Mesenchymal stem cell (in vitro differentiated cells and primary cell): ENCODE results near the gene DLEU7.
A peak's percentile ranks its signal among the peaks of the same experiment; 100 is the strongest.

Experiments used
- DNase-seq: peaks from one replicate; pipeline ENCODE4 v3.0.0-alpha.2; 2013
- H2AFZ ChIP-seq: one replicate; pipeline ENCODE4 v1.6.1; 2013; ENCODE audit warnings: low read depth, mild to moderate bottlenecking, control low read depth, inconsistent platforms, low read length, moderate library complexity
- H2AK5ac ChIP-seq: 2 replicates; pipeline ENCODE4 v1.6.1; 2013; ENCODE audit warnings: low read length, moderate library complexity, mild to moderate bottlenecking, inconsistent platforms; ENCODE audit not compliant: severe bottlenecking
- H2BK120ac ChIP-seq: one replicate; pipeline ENCODE4 v1.6.1; 2013; ENCODE audit warnings: low read depth, mild to moderate bottlenecking, inconsistent platforms, low read length, moderate library complexity
- H2BK12ac ChIP-seq, 2 experiments: one replicate each; pipeline ENCODE4 v1.6.1; 2013; ENCODE audit warnings: inconsistent platforms in 2 of 2, low read length in 2 of 2, mild to moderate bottlenecking in 2 of 2, moderate library complexity in 2 of 2, control low read depth in 1 of 2
- H2BK15ac ChIP-seq: one replicate; pipeline ENCODE4 v1.6.1; 2013; ENCODE audit warnings: mild to moderate bottlenecking, low read depth, inconsistent platforms; ENCODE audit not compliant: poor library complexity, severe bottlenecking
- H2BK5ac ChIP-seq: 2 replicates; pipeline ENCODE4 v1.6.1; 2013; ENCODE audit warnings: low read depth, mild to moderate bottlenecking, low read length, control low read depth, inconsistent platforms; ENCODE audit not compliant: poor library complexity, severe bottlenecking
- H3K14ac ChIP-seq, 2 experiments: one replicate each; pipeline ENCODE4 v1.6.1; 2013; ENCODE audit warnings: inconsistent platforms in 2 of 2, low read length in 2 of 2, control low read depth in 1 of 2, mild to moderate bottlenecking in 1 of 2, moderate library complexity in 1 of 2
- H3K18ac ChIP-seq, 2 experiments: one replicate each; pipeline ENCODE4 v1.6.1; 2013; ENCODE audit warnings: inconsistent platforms in 2 of 2, low read length in 2 of 2, control low read depth in 1 of 2, low read depth in 1 of 2, mild to moderate bottlenecking in 1 of 2
- H3K23ac ChIP-seq, 2 experiments: one replicate each; pipeline ENCODE4 v1.6.1; 2013; ENCODE audit warnings: inconsistent platforms in 2 of 2, low read length in 2 of 2, mild to moderate bottlenecking in 2 of 2, moderate library complexity in 2 of 2, control low read depth in 1 of 2
- H3K27ac ChIP-seq: 2 replicates; pipeline ENCODE4 v1.5.1; 2013; ENCODE audit warnings: mild to moderate bottlenecking, moderate library complexity, low read length, control low read depth, inconsistent platforms; ENCODE audit not compliant: poor library complexity, severe bottlenecking
- H3K27me3 ChIP-seq, 2 experiments: 2 replicates each; pipeline versions ENCODE4 v1.6.1 to v1.7.0; 2013; ENCODE audit warnings: low read length in 2 of 2, mild to moderate bottlenecking in 2 of 2, moderate library complexity in 2 of 2, control low read depth in 1 of 2, inconsistent platforms in 1 of 2; ENCODE audit not compliant: control insufficient read depth in 1 of 2, insufficient read depth in 1 of 2
- H3K36me3 ChIP-seq, 2 experiments: 2 replicates each; pipeline versions ENCODE4 v1.6.1 to v1.7.0; 2013; ENCODE audit warnings: low read length in 2 of 2, control low read depth in 1 of 2, inconsistent platforms in 1 of 2, low read depth in 1 of 2, mild to moderate bottlenecking in 1 of 2; ENCODE audit not compliant: insufficient read depth in 2 of 2, control insufficient read depth in 1 of 2
- H3K4ac ChIP-seq, 2 experiments: one replicate each; pipeline ENCODE4 v1.6.1; 2013; ENCODE audit warnings: inconsistent platforms in 2 of 2, low read length in 2 of 2, mild to moderate bottlenecking in 2 of 2, moderate library complexity in 2 of 2, control low read depth in 1 of 2, low read depth in 1 of 2
- H3K4me1 ChIP-seq: 2 replicates; pipeline ENCODE4 v1.6.1; 2013; ENCODE audit warnings: low read depth, low read length, control low read depth; ENCODE audit not compliant: control insufficient read depth, insufficient read depth
- H3K4me2 ChIP-seq: 2 replicates; pipeline ENCODE4 v1.6.1; 2013; ENCODE audit warnings: low read length, mild to moderate bottlenecking, inconsistent platforms; ENCODE audit not compliant: poor library complexity, severe bottlenecking
- H3K4me3 ChIP-seq, 2 experiments: 2 replicates each; pipeline versions ENCODE4 v1.5.1 to v1.7.0; 2013; ENCODE audit warnings: low read length in 2 of 2, mild to moderate bottlenecking in 2 of 2, control low read depth in 1 of 2, low read depth in 1 of 2; ENCODE audit not compliant: insufficient read depth in 1 of 2
- H3K79me1 ChIP-seq: replicated peaks from 2 replicates; pipeline ENCODE4 v1.6.1; 2013; ENCODE audit warnings: mild to moderate bottlenecking, control low read depth, low read length, inconsistent platforms; ENCODE audit not compliant: poor library complexity, severe bottlenecking
- H3K9ac ChIP-seq: 2 replicates; pipeline ENCODE4 v1.7.0; 2013; ENCODE audit warnings: mild to moderate bottlenecking, low read length, moderate library complexity
- H3K9me3 ChIP-seq: 2 replicates; pipeline ENCODE4 v1.7.0; 2013; ENCODE audit warnings: mild to moderate bottlenecking, low read length; ENCODE audit not compliant: control insufficient read depth
- H4K8ac ChIP-seq: one replicate; pipeline ENCODE4 v1.6.1; 2013; ENCODE audit warnings: inconsistent platforms, mild to moderate bottlenecking, low read length, moderate library complexity
- H4K91ac ChIP-seq: one replicate; pipeline ENCODE4 v1.6.1; 2013; ENCODE audit warnings: mild to moderate bottlenecking, low read length, inconsistent platforms
- WGBS: methylation state at CpG from one replicate; pipeline ENCODE4 v1.1.7; 2013; ENCODE audit warnings: mixed read lengths; 5-methylcytosine and 5-hydroxymethylcytosine counted together

Gene DLEU7

DNA sequence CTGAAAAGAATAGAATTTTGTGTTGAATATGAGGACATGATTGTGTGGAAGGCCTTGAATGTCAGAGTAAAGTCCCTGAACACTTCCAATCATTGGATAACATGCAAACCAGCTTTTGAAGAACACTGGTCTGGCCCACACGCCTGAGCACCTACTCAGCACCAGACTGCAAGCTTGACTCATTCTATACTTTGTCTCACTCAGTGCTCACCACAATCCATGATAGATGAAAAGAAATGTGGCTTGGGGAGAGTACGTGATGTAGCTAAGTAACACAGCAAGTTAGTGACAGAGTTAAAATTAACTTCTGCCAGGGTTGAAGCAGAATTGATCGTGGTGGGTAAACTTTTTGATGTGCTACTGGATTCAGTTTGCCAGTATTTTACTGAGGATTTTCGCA is 12.0 kb downstream of the DLEU7 start:
- Histone ChIP-seq H3K4me2 (no peak overlapping the region), H3K14ac (no peak overlapping the region), H3K4ac (no peak overlapping the region), H3K9ac (no peak overlapping the region), H3K27me3 (peaks cover 6 to 10% of the 10 kb centered on the region in 2 experiments), H3K4me1 (no peaks in the 10 kb centered on the region), H2BK5ac (no peak overlapping the region), H3K27ac (no peak overlapping the region), H2BK12ac (no peak overlapping the region), H3K79me1 (no peaks in the 10 kb centered on the region), H2AK5ac (no peak overlapping the region), H2BK120ac (no peak overlapping the region), H4K8ac (no peak overlapping the region), H4K91ac (no peak overlapping the region), H3K18ac (no peak overlapping the region), H2AFZ (no peak overlapping the region), H3K9me3 (no peaks in the 10 kb centered on the region), H3K36me3 (no peaks in the 10 kb centered on the region), H2BK15ac (no peak overlapping the region), H3K23ac (no peak overlapping the region), H3K4me3 (no peak overlapping the region)
- no peak for DNase-seq
- WGBS: 93% methylated on average over 4 of the region's 4 CpGs

DNA sequence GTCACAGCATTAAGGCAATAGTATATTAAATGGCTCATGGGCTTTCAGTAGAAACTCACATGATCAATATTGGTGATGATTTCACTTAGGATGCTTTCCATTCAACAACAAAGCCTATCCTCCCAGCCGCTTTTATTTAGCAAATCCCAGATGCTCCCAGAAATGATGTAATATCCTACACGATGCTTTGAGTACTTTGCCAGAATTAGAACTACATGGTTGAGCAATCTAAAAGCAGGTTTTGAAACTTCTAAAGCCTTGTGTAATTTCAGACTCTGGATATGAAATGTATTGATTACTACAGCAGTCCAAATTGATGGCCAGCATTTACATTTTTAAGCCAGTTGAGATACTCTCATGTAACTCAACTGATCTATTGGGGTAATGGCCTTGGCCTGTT is 13.6 kb downstream of the DLEU7 start:
- Histone ChIP-seq H3K9me3 (no peaks in the 10 kb centered on the region), H4K91ac (no peak overlapping the region), H3K9ac (no peak overlapping the region), H3K27ac (no peak overlapping the region), H4K8ac (no peak overlapping the region), H2BK15ac (no peak overlapping the region), H3K18ac (no peak overlapping the region), H2AK5ac (no peak overlapping the region), H3K4me2 (no peak overlapping the region), H3K4ac (no peak overlapping the region), H2BK12ac (no peak overlapping the region), H3K79me1 (no peaks in the 10 kb centered on the region), H2AFZ (no peak overlapping the region), H3K36me3 (no peaks in the 10 kb centered on the region), H3K14ac (no peak overlapping the region), H3K23ac (no peak overlapping the region), H3K27me3 (peaks cover 0 to 4% of the 10 kb centered on the region in 2 experiments), H3K4me1 (no peaks in the 10 kb centered on the region), H2BK5ac (no peak overlapping the region), H3K4me3 (no peak overlapping the region), H2BK120ac (no peak overlapping the region)
- DNase-seq: peak; percentile 62
- no CpG with 5 or more reads among the region's 2 CpGs for WGBS

DNA sequence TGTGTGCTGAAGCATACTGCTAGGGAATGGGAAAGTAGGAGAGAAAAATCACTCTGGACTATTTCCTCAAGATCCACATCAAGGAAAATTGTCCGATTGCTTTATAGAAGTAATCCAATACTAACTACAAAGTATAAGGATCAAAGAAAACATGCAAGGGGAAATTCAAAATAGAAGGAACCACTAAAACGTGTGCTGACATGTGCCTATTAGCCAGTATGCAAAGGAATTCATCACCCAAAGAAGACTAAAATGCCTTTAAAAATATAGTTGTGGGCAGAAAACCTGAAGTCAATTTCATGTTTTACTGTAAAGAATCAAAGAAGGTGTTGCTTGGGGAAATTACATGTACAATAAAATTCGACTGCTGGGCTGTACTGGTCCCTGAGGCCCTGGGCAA is 14.3 kb downstream of the DLEU7 start:
- Histone ChIP-seq H3K9ac (no peak overlapping the region), H3K23ac (no peak overlapping the region), H4K8ac (no peak overlapping the region), H3K18ac (no peak overlapping the region), H3K4me3 (no peak overlapping the region), H3K79me1 (no peaks in the 10 kb centered on the region), H3K4me1 (no peaks in the 10 kb centered on the region), H3K36me3 (no peaks in the 10 kb centered on the region), H2AFZ (no peak overlapping the region), H3K9me3 (peaks cover 4% of the 10 kb centered on the region), H2BK5ac (no peak overlapping the region), H3K4me2 (no peak overlapping the region), H2AK5ac (no peak overlapping the region), H4K91ac (no peak overlapping the region), H2BK15ac (peak overlapping the region; percentile 48), H3K27me3 (peaks cover 0 to 4% of the 10 kb centered on the region in 2 experiments), H2BK120ac (no peak overlapping the region), H3K4ac (no peak overlapping the region), H3K14ac (no peak overlapping the region), H2BK12ac (no peak overlapping the region), H3K27ac (no peak overlapping the region)
- no peak for DNase-seq
- WGBS: 89% methylated on average over 1 of the region's 3 CpGs

DNA sequence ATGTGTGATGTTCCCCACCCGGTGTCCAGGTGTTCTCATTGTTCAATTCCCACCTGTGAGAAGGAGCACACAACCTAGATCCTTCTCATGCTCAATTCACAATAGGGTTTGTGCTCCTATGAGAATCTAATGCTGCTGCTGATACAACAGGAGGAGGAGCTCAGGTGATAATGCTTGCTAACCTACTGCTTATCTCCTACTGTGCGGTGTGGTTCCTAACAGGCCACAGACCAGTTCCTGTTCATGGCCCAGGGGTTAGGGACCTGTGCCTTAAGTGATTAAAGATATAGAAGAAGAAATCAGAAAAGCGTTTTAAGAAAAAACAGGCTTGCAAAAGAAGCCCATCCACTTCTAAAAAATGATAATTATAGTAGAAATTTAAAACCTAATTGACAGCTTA is 17.5 kb downstream of the DLEU7 start:
- WGBS: 95% methylated on average over 2 of the region's 3 CpGs
- H3K27ac ChIP-seq: no peak overlapping the region
- peak overlapping the region; percentile 4 for H3K4me2 ChIP-seq
- peaks cover 0 to 4% of the 10 kb centered on the region in 2 experiments for H3K27me3 ChIP-seq
- H3K79me1 ChIP-seq: no peaks in the 10 kb centered on the region
- H3K9me3 ChIP-seq: peaks cover 4% of the 10 kb centered on the region
- H2AK5ac ChIP-seq: no peak overlapping the region
- H3K4me1 ChIP-seq: no peaks in the 10 kb centered on the region
- H2BK5ac ChIP-seq: no peak overlapping the region
- DNase-seq: no peak
- H3K14ac ChIP-seq: no peak overlapping the region
- peak overlapping the region in 1 of 2 experiments; percentile 24 for H3K18ac ChIP-seq
- H3K36me3 ChIP-seq: no peaks in the 10 kb centered on the region
- H4K8ac ChIP-seq: no peak overlapping the region
- no peak overlapping the region for H3K9ac ChIP-seq
- H3K4me3 ChIP-seq: no peak overlapping the region
- no peak overlapping the region for H2AFZ ChIP-seq
- no peak overlapping the region for H4K91ac ChIP-seq
- no peak overlapping the region for H2BK120ac ChIP-seq
- H2BK12ac ChIP-seq: no peak overlapping the region
- H3K23ac ChIP-seq: no peak overlapping the region
- H3K4ac ChIP-seq: no peak overlapping the region
- no peak overlapping the region for H2BK15ac ChIP-seq
